Right ventricle myocardium inferior (tissue), 1 donor: ENCODE data around the gene MIDN. TPM values are rescaled to one million over a fixed set of nuclear protein-coding genes. Genes with fewer than 3 reads are reported as not detected.
"Not testable (repeated sequence)": the region's sequence is repeated elsewhere in the genome, so short reads cannot be mapped to it uniquely, and the experiment has no call there.

Experiments
- ATAC-seq: fragments of 200-7000 bp; cut with Tn5 transposase; one replicate; pipeline ENCODE4 v1.9.1; 2020; ENCODE audit warnings: mild to moderate bottlenecking, moderate library complexity
- DNase-seq: peaks from one replicate; pipeline ENCODE4 v3.0.0; 2021; ENCODE audit errors: missing footprints
- intact Hi-C: fragments of 100-400 bp; cut with DNase I; formaldehyde crosslinking; loops from one replicate; pipeline ENCODE4 v1.11.0; 2022
- long read RNA-seq: library from polyadenylated mRNA; unstranded; transcript quantifications from one replicate; pipeline ENCODE4 v2.0.0, GENCODE V29; 2021
- total RNA-seq: library from RNA; stranded (reverse); fragmentation: NEBNext Ultra II Directional; extraction: Animal tissue kit (Norgen Biotek cat#: 25700); gene quantifications from one replicate; pipeline ENCODE4 v1.2.1, GENCODE V29; 2021
- donor health status: DM: no; HTN: yes; CAD: no; lungs with severe emphysema.

Gene MIDN
- 62.8 TPM for total RNA-seq
- long read RNA-seq, partial matches to known transcripts, result 0 of 5 reads
- long read RNA-seq, other reads (novel, unspliced or antisense), result 5 of 5 reads

DNA sequence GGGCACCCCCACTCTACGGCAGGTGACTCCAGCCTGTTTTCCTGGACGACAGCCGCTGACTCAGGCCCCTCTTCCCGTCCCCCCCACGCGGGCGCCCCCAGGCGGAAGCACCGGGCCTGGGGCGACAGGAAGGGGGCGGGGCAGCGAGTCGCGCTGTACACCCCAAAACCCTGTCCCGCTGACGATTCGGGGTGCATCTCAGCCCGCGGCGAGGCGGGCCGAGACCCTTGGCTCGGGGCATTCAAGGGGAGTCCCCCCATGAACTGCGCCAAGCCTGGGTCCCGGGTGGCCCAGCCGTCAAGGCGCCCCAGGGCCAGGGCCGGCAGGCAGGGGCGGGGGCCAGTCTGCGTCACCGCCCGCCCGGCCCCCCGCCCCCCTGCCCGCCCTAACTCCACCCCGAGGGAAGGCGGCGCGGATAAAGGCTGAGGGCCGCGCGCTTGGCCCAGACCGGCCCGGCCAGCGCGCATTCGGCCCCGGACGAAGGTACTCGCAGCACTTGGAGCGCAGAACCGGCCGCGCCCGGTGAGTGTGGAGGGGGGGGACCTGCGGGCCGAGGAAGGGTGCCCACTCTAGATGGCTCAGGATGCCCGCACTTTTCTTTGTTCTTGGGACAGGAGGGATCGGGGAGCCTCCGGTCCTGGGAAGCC, at the start of gene MIDN:
TSS of gene MIDN (plus strand) at position 445 of the 647 bp plus-strand sequence. CDS start 1,714 bp downstream, outside the sequence.
- intact Hi-C loops, result loop anchor here (10.0 kb wide), 2 partner anchors 323 to 453 kb away; partner anchors contain the start of genes ARID3A and PTBP1
- peak; percentile 40 for ATAC-seq

DNA sequence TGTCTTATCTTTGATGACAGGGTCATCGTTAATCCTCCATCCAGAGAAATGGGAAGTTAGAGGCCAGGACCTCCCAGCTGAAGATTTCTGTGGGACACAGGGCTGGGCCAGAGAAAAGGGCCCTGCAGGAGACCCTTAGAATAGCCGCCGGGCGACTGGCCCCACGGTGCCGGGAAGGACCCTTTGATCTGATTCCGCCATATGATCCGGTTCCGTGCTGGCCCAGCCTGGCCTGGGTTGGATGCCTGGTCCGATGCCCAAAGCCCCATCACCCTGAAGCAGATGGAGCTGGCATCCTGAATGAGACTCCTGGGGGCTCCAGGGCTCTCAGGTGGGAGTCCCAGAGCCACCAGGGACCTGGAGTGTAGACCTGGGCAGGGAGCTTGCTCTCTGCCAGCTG, 48.9 kb upstream of the MIDN start:
- ATAC-seq, result no peak
- intact Hi-C loops, result no loop called here

More for the DNA sequence above, at the start of gene MIDN:
- DNase-seq, result peak; percentile 95

DNA sequence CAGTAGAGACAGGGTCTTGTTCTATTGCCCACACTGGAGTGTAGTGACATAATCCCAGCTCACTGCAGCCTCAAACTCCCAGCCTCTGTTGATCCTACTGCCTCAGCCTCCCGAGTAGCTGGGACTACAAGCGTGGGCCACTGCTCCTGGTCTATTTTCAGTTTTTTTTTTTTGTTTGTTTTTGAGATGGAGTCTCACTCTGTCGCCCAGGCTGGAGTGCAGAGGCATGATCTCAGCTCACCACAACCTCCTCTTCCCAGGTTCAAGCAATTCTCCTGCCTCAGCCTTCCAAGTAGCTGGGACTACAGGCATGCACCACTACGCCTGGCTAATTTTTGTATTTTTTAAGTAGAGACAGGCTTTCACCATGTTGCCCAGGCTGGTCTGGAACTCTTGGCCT, 47.8 kb upstream of the MIDN start:
- DNase-seq, ATAC-seq, intact Hi-C loops: not testable (repeated sequence)

More for the DNA sequence above, 48.9 kb upstream of the MIDN start:
- DNase-seq, result no peak

DNA sequence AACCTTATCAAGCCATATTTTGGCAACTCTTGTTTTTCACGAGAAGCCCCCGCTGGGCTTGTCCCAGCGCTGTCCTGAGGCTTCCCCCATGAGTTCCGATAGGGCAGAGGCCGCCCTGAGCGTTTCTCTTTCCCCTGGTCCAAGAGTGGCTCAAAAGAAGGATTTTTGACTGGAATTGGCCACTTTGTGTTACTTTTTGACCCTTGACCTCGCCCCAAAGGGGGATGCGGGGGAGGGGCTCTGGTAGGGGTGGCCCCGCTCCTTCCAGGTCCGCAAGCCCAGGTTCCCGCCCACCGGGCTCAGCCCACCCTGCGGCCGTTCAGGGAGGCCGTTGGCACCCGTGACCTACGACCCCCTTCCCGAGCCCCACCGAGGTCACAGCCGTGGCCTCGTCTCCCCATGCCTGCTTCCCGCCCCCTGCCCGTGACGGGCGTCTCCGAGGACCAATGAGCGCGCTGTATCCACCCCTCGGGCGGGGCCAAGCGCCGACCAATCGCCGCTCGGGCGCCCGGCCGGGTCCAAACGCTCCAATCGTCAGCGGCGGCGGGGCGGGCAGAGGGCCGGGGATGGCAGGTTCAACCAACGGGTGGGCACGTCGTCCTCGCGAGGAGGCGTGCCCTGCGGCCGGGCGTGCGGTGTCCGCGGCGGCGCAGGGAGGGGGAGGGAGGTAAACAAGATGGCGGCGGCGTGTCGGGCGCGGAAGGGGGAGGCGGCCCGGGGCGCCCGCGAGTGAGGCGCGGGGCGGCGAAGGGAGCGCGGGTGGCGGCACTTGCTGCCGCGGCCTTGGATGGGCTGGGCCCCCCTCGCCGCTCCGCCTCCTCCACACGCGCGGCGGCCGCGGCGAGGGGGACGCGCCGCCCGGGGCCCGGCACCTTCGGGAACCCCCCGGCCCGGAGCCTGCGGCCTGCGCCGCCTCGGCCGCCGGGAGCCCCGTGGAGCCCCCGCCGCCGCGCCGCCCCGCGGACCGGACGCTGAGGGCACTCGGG, 43.0 kb upstream of the MIDN start, which contains the start of gene STK11:
TSS of gene STK11 (plus strand) at position 665 of the 986 bp plus-strand sequence. CDS start 1,136 bp downstream, outside the sequence.
- intact Hi-C loops, result no loop called here
- DNase-seq (peak; percentile 100), ATAC-seq (peak; percentile 95)

DNA sequence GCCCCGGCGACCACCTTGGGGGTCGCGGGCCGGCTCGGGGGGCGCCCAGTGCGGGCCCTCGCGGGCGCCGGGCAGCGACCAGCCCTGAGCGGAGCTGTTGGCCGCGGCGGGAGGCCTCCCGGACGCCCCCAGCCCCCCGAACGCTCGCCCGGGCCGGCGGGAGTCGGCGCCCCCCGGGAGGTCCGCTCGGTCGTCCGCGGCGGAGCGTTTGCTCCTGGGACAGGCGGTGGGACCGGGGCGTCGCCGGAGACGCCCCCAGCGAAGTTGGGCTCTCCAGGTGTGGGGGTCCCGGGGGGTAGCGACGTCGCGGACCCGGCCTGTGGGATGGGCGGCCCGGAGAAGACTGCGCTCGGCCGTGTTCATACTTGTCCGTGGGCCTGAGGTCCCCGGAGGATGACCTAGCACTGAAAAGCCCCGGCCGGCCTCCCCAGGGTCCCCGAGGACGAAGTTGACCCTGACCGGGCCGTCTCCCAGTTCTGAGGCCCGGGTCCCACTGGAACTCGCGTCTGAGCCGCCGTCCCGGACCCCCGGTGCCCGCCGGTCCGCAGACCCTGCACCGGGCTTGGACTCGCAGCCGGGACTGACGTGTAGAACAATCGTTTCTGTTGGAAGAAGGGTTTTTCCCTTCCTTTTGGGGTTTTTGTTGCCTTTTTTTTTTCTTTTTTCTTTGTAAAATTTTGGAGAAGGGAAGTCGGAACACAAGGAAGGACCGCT, 42.1 kb upstream of the MIDN start:
- intact Hi-C loops, result no loop called here
- ATAC-seq, result no peak
- DNase-seq, result peak; percentile 67

DNA sequence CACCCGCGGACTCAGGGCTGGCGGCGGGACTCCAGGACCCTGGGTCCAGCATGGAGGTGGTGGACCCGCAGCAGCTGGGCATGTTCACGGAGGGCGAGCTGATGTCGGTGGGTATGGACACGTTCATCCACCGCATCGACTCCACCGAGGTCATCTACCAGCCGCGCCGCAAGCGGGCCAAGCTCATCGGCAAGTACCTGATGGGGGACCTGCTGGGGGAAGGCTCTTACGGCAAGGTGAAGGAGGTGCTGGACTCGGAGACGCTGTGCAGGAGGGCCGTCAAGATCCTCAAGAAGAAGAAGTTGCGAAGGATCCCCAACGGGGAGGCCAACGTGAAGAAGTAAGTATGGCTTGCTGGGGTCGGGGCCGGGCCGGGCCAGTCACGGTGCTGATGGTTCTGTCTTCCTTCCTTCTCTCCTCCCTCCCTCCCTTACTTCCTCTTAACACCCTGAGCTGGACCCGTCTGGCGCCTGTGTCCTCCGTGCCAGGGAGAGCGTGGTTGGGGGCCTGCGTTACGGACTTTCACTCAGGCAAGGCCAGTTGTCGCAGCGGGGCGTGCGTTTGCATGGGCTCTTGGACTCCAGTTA, 41.4 kb upstream of the MIDN start:
- intact Hi-C loops, result no loop called here
- peak; percentile 2 for ATAC-seq
- peak; percentile 86 for DNase-seq

DNA sequence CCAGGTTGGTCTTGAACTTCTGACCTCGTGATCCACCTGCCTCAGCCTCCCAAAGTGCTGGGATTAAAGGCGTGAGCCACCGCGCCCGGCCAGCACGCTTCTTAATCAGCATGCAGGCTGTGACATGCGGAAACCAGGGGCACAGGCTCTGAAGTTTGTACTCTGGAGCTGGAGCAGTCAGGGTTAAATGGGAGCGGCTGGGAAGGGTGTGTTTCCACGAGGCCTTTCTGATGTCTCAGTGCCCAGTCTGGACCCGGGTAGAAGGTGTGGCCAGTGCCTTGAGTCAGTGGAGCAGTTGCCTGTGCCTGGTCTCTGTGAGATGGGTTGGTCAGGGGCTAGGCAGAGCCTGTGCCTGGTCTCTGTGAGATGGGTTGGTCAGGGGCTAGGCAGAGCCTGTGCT, 39.6 kb upstream of the MIDN start:
- DNase-seq, result peak; percentile 63
- ATAC-seq, intact Hi-C loops: not testable (repeated sequence)

DNA sequence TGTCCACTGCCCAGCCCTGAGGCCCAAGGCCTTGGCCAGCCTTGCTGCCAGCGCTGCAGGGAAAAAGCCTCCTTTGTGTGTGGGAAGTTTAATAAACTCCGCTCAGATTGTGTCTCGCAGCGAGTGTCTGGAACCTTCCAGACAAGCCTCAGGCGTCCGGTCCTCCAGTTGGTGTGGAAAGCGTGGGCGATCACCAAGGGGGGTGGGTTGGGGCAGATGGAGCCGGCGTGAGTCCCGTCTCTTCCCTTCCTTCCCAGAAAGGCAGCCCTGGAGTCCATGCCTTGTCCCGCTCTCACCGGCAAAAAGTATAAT, 38.2 kb upstream of the MIDN start:
- ATAC-seq, result no peak
- intact Hi-C loops, result no loop called here
- peak; percentile 16 for DNase-seq

DNA sequence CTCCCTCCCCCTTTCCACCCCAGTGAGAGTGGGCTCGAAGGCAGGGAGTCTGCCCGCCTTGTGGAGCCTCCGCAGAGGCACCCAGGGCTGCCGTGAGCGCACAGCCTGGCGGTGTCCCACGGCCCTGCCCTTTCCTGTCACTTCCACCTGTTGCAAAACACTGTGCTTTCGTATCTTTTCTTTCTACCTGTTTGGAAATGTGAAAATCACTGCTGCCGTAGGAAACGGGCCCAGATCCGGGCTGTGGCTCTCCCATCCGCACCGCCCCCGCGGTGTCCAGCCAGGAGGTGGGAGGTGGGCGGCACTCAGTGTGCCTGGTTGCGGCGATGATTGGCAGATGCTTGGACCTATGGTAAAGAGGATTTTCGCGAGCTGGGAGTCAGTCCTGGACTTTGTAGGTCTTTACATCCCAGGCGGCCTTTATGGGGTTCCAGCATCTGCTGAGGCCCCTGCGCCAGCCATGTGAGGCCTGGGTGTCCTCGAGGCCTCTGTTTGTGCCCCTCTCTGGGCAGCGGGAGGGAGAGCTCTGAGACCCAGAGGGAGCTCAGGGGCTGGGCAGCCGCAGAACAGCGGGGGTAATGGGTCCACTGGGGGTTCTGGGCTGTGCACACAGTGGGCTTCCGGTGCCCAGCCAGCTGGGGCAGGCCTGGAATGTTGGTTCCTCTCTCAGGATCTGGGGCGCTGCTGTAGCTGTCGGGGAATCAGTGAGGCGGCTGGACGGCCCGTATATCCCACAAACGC, 36.7 kb upstream of the MIDN start:
- no peak for ATAC-seq
- intact Hi-C loops, result no loop called here
- DNase-seq, result peak; percentile 51

DNA sequence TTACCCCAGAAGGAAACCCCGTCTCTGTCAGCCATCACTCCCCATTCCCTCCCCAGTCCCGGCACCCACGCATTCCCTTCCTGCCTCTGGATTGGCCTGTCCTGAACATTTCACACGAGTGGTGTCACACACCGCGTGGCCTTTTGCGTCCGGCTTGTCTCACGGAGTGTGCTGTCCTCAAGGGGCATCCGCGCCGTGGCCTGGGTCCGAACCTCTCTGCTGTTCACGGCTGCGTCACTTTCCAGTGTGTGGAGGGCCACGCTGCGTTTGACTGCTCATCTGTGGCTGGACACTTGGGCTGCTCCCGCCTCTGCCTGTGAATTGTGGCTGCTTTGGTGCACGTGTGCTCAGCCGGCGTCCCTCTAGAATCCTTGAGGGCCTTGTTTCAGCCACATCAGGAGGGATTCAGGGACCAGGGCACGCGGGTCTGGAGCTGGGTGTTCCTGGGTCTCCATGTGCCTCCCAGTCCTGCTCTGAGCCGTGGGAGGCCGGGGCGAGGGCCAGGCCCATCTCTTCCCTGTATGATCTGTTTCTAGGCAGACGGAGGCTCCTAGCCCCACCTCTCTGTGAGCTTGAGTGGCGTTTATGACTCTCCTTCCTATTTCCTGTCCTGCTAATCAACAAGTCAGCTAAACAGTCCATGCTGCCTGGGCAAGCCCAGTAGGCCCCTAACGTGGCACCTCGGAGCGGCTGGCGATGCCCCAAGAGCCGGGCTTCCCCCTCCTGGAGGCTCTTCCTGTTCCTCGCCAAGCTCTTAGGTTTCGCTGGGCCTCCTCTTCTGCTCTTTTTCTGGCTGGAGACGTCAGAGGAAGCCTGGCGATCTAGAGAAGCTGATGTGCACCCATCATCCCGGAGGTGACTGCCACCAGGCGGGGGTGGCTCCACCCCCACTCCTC, 34.7 kb upstream of the MIDN start:
- intact Hi-C loops, result no loop called here
- ATAC-seq (peak; percentile 42), DNase-seq (peak; percentile 87)

DNA sequence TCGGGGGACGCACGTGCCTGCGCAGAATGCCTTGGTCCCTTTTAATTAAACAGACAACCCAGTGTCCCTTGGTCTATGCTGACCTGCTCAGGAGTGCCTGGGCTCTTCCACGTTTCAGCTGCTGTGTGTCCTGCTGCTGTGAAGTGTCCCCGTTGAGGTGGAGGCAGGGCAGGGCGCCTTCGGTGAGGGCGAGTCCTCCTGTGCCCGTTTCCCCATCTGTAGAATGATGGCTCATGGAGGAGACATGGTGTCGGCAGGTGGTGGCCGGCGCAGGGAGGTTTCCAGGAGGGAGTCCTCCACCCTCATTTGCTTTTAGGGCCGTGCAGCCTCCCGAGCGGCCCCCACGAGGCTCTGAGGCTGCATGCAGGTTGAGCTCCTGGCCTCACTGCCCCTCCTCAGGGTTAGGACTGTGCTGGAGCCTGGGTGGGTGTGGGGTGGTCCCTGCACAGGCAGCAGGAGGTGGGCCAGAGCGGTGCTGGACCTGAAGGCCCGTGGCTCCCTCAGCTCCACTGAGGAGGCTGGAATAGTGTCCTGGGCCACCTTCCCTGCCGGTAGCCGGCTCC, 34.0 kb upstream of the MIDN start:
- peak; percentile 1 for ATAC-seq
- intact Hi-C loops, result no loop called here
- DNase-seq, result no peak

DNA sequence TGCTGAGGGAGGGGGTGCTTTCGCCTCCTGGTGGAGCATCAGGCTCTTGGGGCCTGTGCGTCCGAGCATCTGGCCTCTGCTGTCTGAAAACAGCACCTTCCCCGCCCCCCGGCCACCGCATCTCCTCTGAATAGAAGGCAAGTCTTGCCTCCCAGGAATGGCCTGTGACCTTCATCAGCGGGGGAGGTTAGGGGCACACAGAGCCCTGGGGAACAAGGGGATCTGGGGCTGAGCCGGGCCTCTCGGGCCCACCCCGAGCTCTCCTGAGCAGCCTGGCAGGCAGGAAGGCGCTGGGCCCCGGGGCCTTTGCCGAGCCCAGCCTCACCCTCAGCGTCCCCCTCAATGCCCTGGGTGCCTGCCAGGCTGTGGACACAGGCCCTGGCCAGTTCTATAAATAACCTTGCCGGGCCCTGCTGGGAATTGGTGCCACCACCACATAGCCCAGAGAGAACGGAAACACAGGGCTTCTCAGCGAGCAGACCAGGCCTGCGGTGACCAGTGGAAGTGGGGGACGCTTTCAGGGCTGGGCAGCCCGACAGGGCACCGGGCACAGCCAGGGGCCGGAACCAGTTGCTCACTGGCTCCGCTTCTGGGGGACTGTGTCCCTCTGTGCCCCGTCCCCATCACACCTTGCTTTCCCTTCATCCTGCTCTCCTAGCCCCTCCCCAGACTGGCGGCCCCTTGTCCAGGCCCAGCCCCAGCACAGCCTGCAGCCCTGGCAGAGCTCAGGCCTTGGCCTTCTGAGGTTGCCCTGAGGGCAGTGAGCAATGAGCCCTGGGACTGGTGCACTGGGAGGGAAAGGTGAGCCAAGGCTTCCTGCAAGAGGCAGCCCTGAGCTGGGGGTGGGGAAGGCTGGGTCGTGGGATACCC, 33.3 kb upstream of the MIDN start:
- peak; percentile 79 for DNase-seq
- intact Hi-C loops, result no loop called here
- ATAC-seq, result peak; percentile 74

DNA sequence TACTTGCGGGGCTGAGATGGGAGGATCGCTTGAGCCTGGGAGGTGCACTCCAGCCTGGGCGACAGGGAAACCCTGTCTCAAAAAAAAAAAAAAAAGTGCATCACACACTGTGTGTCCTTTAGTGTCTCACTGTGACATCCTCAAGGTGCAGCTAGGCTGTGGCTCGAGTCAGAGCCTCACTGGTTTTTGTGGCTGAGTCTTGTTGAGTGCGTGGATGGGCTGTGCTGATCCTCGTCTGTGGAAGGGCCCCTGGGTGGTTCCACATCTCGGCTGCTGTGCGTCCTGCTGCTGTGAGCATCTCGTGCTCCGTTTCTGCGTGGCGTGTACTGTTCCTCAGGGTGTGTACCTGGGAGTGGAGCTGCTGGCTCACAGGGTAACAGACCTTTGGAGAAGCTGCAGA, 31.6 kb upstream of the MIDN start:
- intact Hi-C loops, result loop anchor here (2.0 kb wide), 1 partner anchor 50 kb away; no protein-coding TSS in a partner anchor
- DNase-seq (no peak), ATAC-seq (no peak)

DNA sequence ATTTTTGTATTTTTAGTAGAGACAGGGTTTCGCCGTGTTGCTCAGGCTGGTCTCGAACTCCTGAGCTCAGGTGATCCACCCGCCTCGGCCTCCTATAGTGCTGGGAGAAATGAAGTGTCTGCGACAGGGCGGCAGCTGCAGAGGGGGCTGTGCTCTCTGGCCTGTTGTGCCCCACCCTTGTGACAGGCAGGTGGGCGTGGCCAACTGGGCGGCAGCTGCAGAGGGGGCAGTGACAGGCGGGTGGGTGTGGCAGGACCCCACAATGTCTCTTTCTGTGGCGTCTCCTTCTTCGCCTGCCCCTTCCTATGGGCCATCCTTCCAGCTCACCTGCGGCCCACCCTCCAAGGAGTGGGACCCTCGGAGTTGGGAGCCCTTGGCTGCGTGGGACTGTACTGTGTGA, 31.0 kb upstream of the MIDN start:
- intact Hi-C loops, result loop anchor here (2.0 kb wide), 1 partner anchor 49 kb away; no protein-coding TSS in a partner anchor
- no peak for ATAC-seq
- no peak for DNase-seq

DNA sequence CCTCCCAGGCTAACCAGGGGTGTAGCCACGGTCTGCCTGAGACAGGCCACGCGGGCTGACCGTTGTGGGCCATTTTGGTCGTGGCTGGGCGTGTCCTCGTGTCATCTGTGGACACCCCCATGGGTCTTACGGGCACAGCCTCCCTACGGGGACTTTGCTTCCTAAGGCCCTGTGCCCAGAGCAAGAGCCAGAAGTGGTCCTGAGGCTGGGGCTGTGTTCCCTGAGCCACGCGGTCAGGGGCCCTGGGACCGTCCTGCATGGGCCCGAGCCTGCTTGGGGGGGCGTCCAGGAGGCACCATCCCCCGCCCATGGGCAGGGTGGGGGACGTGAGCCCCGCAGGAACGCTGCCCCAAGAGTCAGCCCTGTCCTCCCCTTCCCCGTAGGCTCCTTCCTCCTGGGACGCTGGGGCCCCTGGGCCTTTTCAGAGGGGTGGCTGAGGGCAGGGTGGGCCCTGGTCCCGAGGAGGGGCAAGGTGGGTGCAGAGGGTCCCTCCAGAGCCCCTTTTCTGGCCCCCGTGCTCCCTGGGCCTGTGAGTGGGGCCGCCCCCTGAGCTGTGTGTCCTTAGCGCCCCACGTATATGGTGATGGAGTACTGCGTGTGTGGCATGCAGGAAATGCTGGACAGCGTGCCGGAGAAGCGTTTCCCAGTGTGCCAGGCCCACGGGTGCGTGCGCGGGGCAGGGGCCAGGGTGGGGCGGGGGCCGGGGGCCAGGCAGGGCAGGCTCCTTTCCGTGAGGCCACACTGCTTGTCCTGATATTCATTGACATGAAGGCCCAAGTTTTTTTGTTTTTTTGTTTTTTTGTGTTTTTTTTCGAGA, 29.4 kb upstream of the MIDN start:
- DNase-seq (no peak), ATAC-seq (no peak)
- intact Hi-C loops, result no loop called here
